MM.1S (cell line): ENCODE measurements around the gene MARK4.

Experiments
- EZH2 ChIP-seq: fragments of 300-600 bp; sonication (generic); optimal IDR thresholded peaks from 2 replicates; pipeline ENCODE3; 2017; ENCODE audit warnings: low read depth, mild to moderate bottlenecking, antibody characterized with exemption, low read length, mixed read lengths
- EZH2phosphoT487 ChIP-seq: fragments of 300-600 bp; sonication (generic); IDR thresholded peaks from 2 replicates; pipeline ENCODE4 v1.6.1; 2018; ENCODE audit warnings: antibody characterized with exemption, low read length
- TF ChIP-seq, protein P1 (sequence below): fragments of 300-600 bp; sonication (generic); IDR thresholded peaks from 2 replicates; pipeline ENCODE4 v1.5.1; 2016; ENCODE audit warnings: antibody characterized with exemption, low read length, mixed read lengths

DNA sequence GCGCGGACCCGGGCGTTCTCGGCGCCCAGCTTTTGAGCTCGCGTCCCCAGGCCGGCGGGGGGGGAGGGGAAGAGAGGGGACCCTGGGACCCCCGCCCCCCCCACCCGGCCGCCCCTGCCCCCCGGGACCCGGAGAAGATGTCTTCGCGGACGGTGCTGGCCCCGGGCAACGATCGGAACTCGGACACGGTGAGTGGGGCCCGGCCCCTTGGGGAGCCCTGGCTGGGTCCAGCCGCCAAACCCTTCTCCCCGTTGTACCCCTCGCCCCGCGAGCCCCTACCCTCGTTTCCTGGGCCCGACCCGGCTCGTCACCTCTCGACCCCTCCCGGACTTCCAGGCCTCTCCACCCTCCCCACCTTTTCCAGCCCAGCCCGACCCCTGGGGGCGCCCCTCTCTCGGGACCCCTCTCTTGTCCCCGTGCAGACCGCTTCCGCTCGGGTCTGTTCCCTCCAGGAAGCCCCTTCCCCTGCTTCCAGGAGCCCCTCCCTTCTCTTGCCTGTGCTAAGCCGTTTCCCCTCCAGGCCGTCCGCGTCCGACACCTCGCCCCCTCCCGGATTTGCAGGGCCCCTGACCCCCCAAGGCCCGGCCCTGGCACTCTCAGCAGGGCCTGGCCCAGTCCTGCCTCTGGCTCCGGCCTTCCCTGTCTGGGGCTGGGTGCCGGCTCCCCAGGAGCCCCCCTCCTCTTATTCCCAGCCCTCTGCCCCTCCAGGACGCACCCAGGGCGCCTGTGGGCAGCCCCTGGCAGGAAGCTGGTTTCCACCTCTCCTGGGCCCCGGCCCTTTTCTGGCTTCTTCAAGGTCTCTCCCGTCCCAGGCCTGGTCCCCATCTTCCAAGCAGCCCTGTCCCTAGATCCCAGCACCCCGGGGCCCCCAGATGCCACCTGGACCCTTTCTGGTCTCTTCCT, 632 bp downstream of the MARK4 start:
- TF ChIP-seq, protein P1, sequence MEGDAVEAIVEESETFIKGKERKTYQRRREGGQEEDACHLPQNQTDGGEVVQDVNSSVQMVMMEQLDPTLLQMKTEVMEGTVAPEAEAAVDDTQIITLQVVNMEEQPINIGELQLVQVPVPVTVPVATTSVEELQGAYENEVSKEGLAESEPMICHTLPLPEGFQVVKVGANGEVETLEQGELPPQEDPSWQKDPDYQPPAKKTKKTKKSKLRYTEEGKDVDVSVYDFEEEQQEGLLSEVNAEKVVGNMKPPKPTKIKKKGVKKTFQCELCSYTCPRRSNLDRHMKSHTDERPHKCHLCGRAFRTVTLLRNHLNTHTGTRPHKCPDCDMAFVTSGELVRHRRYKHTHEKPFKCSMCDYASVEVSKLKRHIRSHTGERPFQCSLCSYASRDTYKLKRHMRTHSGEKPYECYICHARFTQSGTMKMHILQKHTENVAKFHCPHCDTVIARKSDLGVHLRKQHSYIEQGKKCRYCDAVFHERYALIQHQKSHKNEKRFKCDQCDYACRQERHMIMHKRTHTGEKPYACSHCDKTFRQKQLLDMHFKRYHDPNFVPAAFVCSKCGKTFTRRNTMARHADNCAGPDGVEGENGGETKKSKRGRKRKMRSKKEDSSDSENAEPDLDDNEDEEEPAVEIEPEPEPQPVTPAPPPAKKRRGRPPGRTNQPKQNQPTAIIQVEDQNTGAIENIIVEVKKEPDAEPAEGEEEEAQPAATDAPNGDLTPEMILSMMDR, result no peak
- TF ChIP-seq EZH2phosphoT487 (no peak), EZH2 (no peak)
